ENCODE results near the gene DKKL1. TPM values are rescaled to one million over a fixed set of nuclear protein-coding genes. Genes with fewer than 3 reads are reported as not detected.
A peak's percentile ranks its signal among the peaks of the same experiment; 100 is the strongest.

Gene DKKL1
- polyA plus RNA-seq, 1 donor from 2014 or later, result 2.8 TPM

DNA sequence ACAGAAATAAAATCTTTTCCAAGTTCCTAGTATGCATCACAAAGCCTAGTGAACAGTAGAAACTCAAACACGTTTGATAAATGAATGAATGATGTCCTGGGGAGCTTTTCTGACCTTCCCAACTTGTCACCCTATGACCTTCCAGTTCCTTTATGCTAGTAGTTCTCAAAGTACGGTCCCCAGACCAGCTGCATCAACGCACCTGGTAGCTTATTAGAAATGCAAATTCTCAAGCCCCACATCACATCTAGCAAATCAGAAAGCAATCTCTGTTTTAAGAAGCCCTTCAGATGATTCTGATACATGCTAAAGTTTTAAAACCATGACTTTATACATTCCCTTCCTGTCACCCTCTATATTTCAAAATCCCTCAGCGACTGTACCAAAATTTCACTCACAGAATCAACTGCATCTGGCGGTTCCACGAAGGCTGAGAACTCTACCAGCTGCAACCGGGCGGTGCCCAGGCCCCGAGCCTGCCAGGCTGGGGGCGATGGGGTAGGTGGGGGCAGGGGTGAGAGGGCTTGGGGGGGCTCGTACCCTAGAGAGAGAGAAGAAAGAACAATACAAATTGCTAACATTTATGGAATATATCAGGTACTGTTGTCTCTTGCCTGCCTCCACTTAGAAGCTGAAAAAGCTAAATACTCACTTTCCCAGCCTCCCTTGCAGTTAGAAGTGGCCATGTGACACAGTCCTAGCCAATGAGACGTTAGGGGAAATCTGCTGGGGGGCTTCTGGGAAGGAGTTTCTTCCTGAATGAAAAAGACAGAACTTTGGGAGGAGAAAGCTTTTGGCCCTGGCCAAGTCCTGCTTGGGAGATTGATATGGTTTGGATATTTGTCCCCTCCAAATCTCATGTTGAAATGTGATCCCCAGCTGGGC, 15.1 kb upstream of the DKKL1 start:
- Histone ChIP-seq H3K27ac (ENCODE audit: low read length) (no peak overlapping the region), H3K4me2 (ENCODE audit: low read length) (no peak overlapping the region), H3K9me2 (ENCODE audit: insufficient read depth, low read length) (no peaks in the 10 kb centered on the region), H3K27me3 (ENCODE audit: insufficient read depth, low read depth, low read length) (no peaks in the 10 kb centered on the region), H3K4me3 (ENCODE audit: low read length) (no peak overlapping the region), H3K9me3 (ENCODE audit: low read length) (no peaks in the 10 kb centered on the region), H3F3A (ENCODE audit: insufficient read depth, low read length, poor library complexity, severe bottlenecking) (no peaks in the 10 kb centered on the region), H3K79me2 (replicated peaks; ENCODE audit: insufficient read depth, low read length) (no peaks in the 10 kb centered on the region), H2AFZ (ENCODE audit: low read depth, low read length) (peak overlapping the region; percentile 24), H3K36me3 (ENCODE audit: insufficient read depth, low read length) (no peaks in the 10 kb centered on the region), H4K20me1 (ENCODE audit: insufficient read depth) (no peaks in the 10 kb centered on the region), H3K9ac (ENCODE audit: low read length) (no peak overlapping the region)
- no peak for TF ChIP-seq POLR2AphosphoS5 (IDR thresholded peaks at IDR 0.05)
- TF ChIP-seq SMC3 (conservative IDR thresholded peaks at IDR 0.05; ENCODE audit: poor library complexity), result no peak
- no peak for TF ChIP-seq MXI1 (conservative IDR thresholded peaks at IDR 0.05; ENCODE audit: poor library complexity, severe bottlenecking)
- TF ChIP-seq, protein P1, sequence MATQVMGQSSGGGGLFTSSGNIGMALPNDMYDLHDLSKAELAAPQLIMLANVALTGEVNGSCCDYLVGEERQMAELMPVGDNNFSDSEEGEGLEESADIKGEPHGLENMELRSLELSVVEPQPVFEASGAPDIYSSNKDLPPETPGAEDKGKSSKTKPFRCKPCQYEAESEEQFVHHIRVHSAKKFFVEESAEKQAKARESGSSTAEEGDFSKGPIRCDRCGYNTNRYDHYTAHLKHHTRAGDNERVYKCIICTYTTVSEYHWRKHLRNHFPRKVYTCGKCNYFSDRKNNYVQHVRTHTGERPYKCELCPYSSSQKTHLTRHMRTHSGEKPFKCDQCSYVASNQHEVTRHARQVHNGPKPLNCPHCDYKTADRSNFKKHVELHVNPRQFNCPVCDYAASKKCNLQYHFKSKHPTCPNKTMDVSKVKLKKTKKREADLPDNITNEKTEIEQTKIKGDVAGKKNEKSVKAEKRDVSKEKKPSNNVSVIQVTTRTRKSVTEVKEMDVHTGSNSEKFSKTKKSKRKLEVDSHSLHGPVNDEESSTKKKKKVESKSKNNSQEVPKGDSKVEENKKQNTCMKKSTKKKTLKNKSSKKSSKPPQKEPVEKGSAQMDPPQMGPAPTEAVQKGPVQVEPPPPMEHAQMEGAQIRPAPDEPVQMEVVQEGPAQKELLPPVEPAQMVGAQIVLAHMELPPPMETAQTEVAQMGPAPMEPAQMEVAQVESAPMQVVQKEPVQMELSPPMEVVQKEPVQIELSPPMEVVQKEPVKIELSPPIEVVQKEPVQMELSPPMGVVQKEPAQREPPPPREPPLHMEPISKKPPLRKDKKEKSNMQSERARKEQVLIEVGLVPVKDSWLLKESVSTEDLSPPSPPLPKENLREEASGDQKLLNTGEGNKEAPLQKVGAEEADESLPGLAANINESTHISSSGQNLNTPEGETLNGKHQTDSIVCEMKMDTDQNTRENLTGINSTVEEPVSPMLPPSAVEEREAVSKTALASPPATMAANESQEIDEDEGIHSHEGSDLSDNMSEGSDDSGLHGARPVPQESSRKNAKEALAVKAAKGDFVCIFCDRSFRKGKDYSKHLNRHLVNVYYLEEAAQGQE (IDR thresholded peaks at IDR 0.05; ENCODE audit: borderline replicate concordance), result no peak
- TF ChIP-seq EZH2 (IDR thresholded peaks at IDR 0.05; ENCODE audit: borderline replicate concordance, insufficient read depth, low read length, poor library complexity, severe bottlenecking), result no peak
- TF ChIP-seq, protein P2, sequence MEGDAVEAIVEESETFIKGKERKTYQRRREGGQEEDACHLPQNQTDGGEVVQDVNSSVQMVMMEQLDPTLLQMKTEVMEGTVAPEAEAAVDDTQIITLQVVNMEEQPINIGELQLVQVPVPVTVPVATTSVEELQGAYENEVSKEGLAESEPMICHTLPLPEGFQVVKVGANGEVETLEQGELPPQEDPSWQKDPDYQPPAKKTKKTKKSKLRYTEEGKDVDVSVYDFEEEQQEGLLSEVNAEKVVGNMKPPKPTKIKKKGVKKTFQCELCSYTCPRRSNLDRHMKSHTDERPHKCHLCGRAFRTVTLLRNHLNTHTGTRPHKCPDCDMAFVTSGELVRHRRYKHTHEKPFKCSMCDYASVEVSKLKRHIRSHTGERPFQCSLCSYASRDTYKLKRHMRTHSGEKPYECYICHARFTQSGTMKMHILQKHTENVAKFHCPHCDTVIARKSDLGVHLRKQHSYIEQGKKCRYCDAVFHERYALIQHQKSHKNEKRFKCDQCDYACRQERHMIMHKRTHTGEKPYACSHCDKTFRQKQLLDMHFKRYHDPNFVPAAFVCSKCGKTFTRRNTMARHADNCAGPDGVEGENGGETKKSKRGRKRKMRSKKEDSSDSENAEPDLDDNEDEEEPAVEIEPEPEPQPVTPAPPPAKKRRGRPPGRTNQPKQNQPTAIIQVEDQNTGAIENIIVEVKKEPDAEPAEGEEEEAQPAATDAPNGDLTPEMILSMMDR (IDR thresholded peaks at IDR 0.05; ENCODE audit: poor library complexity, severe bottlenecking), result no peak
- no peak for TF ChIP-seq TAF1 (IDR thresholded peaks at IDR 0.05; ENCODE audit: low read depth)
- TF ChIP-seq EP300 (conservative IDR thresholded peaks at IDR 0.05; ENCODE audit: poor library complexity, severe bottlenecking), result no peak

DNA sequence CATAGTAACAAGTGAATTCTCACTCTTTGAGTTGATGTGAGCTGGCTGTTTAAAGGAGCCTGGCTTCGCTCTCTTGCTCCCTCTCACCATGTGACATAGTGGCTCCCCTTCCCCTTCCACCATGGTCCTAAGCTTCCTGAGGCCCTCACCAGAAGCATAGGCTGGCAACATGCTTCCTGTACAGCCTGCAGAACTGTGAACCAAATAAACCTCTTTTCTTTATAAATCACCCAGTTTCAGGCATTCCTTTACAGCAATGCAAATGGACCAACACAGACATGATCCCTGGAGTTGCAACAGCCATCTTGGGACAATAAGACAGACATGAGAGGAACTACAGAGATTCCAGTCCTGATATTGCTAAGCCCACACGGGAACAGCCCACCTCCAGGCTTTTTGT, 14.1 kb upstream of the DKKL1 start:
- TF ChIP-seq SMC3 (conservative IDR thresholded peaks at IDR 0.05; ENCODE audit: poor library complexity) (no peak), EZH2 (IDR thresholded peaks at IDR 0.05; ENCODE audit: borderline replicate concordance, insufficient read depth, low read length, poor library complexity, severe bottlenecking) (no peak), TAF1 (IDR thresholded peaks at IDR 0.05; ENCODE audit: low read depth) (no peak), EP300 (conservative IDR thresholded peaks at IDR 0.05; ENCODE audit: poor library complexity, severe bottlenecking) (no peak), RAD21 (conservative IDR thresholded peaks at IDR 0.05) (no peak), MXI1 (conservative IDR thresholded peaks at IDR 0.05; ENCODE audit: poor library complexity, severe bottlenecking) (no peak), POLR2AphosphoS5 (IDR thresholded peaks at IDR 0.05) (no peak)
- TF ChIP-seq, protein P2 (IDR thresholded peaks at IDR 0.05; ENCODE audit: poor library complexity, severe bottlenecking), result no peak
- TF ChIP-seq, protein P1 (IDR thresholded peaks at IDR 0.05; ENCODE audit: borderline replicate concordance), result no peak
- H3F3A ChIP-seq (ENCODE audit: insufficient read depth, low read length, poor library complexity, severe bottlenecking), result no peaks in the 10 kb centered on the region
- no peak overlapping the region for H3K4me2 ChIP-seq (ENCODE audit: low read length)
- H3K27ac ChIP-seq (ENCODE audit: low read length), result no peak overlapping the region
- no peaks in the 10 kb centered on the region for H3K9me2 ChIP-seq (ENCODE audit: insufficient read depth, low read length)
- no peaks in the 10 kb centered on the region for H4K20me1 ChIP-seq (ENCODE audit: insufficient read depth)
- H2AFZ ChIP-seq (ENCODE audit: low read depth, low read length), result no peak overlapping the region
- no peak overlapping the region for H3K4me3 ChIP-seq (ENCODE audit: low read length)
- H3K9me3 ChIP-seq (ENCODE audit: low read length), result no peaks in the 10 kb centered on the region
- H3K36me3 ChIP-seq (ENCODE audit: insufficient read depth, low read length), result no peaks in the 10 kb centered on the region
- H3K27me3 ChIP-seq (ENCODE audit: insufficient read depth, low read depth, low read length), result no peaks in the 10 kb centered on the region
- no peak overlapping the region for H3K9ac ChIP-seq (ENCODE audit: low read length)
- no peaks in the 10 kb centered on the region for H3K79me2 ChIP-seq (replicated peaks; ENCODE audit: insufficient read depth, low read length)
